ENCODE results near the gene SPCS2. TPM values are rescaled to one million over a fixed set of nuclear protein-coding genes. Genes with fewer than 3 reads are reported as not detected.

The SPCS2 gene
- total RNA-seq, 4 donors from 2014 or later = 4.9 to 126 (median 28.0) TPM

DNA sequence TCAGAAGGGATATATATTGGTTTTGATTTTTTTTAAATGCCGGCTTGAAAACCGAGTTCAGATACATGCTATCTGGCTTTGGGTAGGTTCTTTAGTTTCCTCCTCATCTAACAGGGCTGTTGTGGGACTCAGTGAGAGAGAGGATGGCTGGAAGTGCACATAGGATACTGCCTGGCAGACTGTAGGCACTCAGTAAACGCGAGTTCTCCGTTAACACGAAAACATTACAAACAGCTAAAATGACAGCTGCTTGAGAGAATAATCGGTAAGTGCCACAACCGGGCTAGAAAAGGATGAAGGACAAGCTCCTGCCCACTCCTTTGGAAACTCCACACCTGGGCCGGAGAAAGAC, 544 bp upstream of the SPCS2 start:
- DNase-seq = no peak
- Histone ChIP-seq H3K27ac (peak overlapping the region; percentile 71 to 85), H3K27me3 (no peaks in the 10 kb centered on the region), H3K36me3 (no peaks in the 10 kb centered on the region), H3K4me3 (peak overlapping the region; percentile 76 to 92), H3K4me1 (peaks cover 5 to 17% of the 10 kb centered on the region in 2 donors), H3K9me3 (no peaks in the 10 kb centered on the region)
- TF ChIP-seq POLR2A (IDR thresholded peaks at IDR 0.05) = no peak
- TF ChIP-seq, protein P1, sequence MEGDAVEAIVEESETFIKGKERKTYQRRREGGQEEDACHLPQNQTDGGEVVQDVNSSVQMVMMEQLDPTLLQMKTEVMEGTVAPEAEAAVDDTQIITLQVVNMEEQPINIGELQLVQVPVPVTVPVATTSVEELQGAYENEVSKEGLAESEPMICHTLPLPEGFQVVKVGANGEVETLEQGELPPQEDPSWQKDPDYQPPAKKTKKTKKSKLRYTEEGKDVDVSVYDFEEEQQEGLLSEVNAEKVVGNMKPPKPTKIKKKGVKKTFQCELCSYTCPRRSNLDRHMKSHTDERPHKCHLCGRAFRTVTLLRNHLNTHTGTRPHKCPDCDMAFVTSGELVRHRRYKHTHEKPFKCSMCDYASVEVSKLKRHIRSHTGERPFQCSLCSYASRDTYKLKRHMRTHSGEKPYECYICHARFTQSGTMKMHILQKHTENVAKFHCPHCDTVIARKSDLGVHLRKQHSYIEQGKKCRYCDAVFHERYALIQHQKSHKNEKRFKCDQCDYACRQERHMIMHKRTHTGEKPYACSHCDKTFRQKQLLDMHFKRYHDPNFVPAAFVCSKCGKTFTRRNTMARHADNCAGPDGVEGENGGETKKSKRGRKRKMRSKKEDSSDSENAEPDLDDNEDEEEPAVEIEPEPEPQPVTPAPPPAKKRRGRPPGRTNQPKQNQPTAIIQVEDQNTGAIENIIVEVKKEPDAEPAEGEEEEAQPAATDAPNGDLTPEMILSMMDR (IDR thresholded peaks at IDR 0.05) = no peak
- intact Hi-C loops (cut with DNase I; ENCODE audit: low total_unique reads) = no loop called here

- H3K4me3 ChIP-seq = peak overlapping the region; percentile 76 to 92
- peak overlapping the region; percentile 71 to 85 for H3K27ac ChIP-seq
- intact Hi-C loops (cut with DNase I; ENCODE audit: low total_unique reads) = no loop called here
- peaks cover 5 to 17% of the 10 kb centered on the region in 2 donors for H3K4me1 ChIP-seq
- no peaks in the 10 kb centered on the region for H3K9me3 ChIP-seq
- no peak for DNase-seq
- no peak for TF ChIP-seq POLR2A (IDR thresholded peaks at IDR 0.05)
- TF ChIP-seq, protein P1 (IDR thresholded peaks at IDR 0.05) = no peak
- no peaks in the 10 kb centered on the region for H3K27me3 ChIP-seq
- H3K36me3 ChIP-seq = no peaks in the 10 kb centered on the region
Observed at GRCh38 chr11:74949753-74950137, 679 bp downstream of the SPCS2 start.

DNA sequence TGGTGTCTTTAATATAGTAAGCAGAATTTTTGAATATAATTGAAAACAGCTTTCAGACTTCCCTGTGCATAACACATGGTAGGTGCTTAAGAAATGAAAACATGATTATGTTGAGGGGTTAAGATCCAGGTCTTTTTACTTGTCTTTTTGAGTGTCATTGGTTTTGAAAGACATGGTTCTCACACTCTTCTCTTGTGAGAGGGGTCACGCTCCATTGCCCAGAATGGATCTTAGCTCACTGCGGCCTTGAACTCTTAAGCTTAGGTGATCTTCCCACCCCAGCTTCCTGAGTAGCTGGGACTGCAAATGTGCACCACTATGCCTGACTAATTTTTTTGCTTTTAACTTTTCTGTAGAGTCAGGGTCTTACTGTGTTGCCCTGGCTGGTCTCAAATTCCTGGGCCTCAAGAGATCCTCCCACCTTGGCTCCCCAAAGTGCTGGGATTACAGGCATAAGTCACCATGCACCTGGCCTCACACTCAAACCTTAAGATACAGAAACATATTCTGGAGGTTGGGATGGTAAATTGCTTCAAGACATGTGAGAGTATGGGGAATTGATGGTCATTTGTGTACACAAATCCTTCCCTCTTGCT, 1.4 kb downstream of the SPCS2 start:
- Histone ChIP-seq H3K27ac (peak overlapping the region; percentile 71 to 85), H3K4me3 (peak overlapping the region; percentile 76 to 92), H3K9me3 (no peaks in the 10 kb centered on the region), H3K36me3 (no peaks in the 10 kb centered on the region), H3K27me3 (no peaks in the 10 kb centered on the region), H3K4me1 (peaks cover 5 to 17% of the 10 kb centered on the region in 2 donors)
- TF ChIP-seq POLR2A (IDR thresholded peaks at IDR 0.05) = no peak
- TF ChIP-seq, protein P1 (IDR thresholded peaks at IDR 0.05) = no peak
- intact Hi-C loops (cut with DNase I; ENCODE audit: low total_unique reads) = no loop called here
- no peak for DNase-seq

GRCh38 chr11:74951226-74951625, 2.2 kb downstream of the SPCS2 start:
- no peak for DNase-seq
- TF ChIP-seq POLR2A (IDR thresholded peaks at IDR 0.05) = no peak
- TF ChIP-seq, protein P1 (IDR thresholded peaks at IDR 0.05) = no peak
- intact Hi-C loops (cut with DNase I; ENCODE audit: low total_unique reads) = no loop called here
- no peak overlapping the region for H3K4me3 ChIP-seq
- no peaks in the 10 kb centered on the region for H3K27me3 ChIP-seq
- no peaks in the 10 kb centered on the region for H3K9me3 ChIP-seq
- no peaks in the 10 kb centered on the region for H3K36me3 ChIP-seq
- no peak overlapping the region for H3K27ac ChIP-seq
- H3K4me1 ChIP-seq = peaks cover 5 to 17% of the 10 kb centered on the region in 2 donors

DNA sequence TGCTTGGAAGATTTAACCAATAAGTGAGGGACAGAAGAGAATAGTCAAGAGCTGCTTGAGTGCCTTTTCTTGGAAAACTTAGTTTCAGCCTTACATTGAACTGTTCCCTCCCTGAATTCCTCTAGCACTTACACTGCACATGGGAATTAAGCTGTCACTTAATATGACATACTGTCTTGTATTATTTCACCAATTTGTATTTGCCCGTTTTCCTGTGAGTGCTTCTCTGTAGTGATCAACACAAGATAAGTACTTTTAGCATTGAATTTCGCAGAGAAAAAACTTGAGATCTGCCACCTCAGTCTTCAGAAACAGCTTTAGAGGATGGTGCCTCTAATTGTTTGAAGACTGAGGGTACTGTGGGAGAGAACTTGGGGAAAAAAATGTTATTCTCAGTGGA, 3.7 kb downstream of the SPCS2 start:
- Histone ChIP-seq H3K36me3 (no peaks in the 10 kb centered on the region), H3K27me3 (no peaks in the 10 kb centered on the region), H3K4me3 (no peak overlapping the region), H3K27ac (no peak overlapping the region), H3K4me1 (peaks cover 5 to 17% of the 10 kb centered on the region in 2 donors), H3K9me3 (no peaks in the 10 kb centered on the region)
- TF ChIP-seq, protein P1 (IDR thresholded peaks at IDR 0.05) = no peak
- no peak for TF ChIP-seq POLR2A (IDR thresholded peaks at IDR 0.05)
- DNase-seq = no peak
- intact Hi-C loops (cut with DNase I; ENCODE audit: low total_unique reads) = no loop called here
